C4-2B (cell line): Measurements from ENCODE around the gene KREMEN1.

Experiments
- ZFX ChIP-seq: fragments of 450-650 bp; IDR thresholded peaks from 2 replicates; pipeline ENCODE4 v1.6.1; 2017
- TF ChIP-seq, protein P1 (sequence below): fragments of 450-650 bp; conservative IDR thresholded peaks from 2 replicates; pipeline ENCODE4 v1.5.1; 2017; ENCODE audit warnings: mild to moderate bottlenecking

DNA sequence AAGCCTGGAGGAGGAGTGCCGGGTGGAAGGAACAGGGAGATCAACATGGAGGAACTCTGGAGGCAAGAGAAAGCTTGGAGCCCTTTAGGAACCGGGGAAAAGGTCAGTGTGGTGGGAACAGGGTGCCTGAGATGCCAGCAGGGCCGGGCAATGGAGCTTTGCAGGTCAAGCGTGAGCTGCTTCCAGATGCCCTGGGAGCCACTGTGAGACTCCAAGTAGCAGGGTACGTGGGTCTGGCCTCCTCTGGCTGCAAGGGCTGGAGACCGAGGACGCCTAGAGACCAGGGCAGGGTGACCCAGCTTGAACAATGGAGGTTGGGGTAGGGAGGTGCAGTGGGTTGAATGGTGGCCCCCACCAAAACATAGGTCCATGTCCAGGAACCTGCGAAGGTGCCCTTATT, 117.2 kb downstream of the KREMEN1 start:
- TF ChIP-seq, protein P1, sequence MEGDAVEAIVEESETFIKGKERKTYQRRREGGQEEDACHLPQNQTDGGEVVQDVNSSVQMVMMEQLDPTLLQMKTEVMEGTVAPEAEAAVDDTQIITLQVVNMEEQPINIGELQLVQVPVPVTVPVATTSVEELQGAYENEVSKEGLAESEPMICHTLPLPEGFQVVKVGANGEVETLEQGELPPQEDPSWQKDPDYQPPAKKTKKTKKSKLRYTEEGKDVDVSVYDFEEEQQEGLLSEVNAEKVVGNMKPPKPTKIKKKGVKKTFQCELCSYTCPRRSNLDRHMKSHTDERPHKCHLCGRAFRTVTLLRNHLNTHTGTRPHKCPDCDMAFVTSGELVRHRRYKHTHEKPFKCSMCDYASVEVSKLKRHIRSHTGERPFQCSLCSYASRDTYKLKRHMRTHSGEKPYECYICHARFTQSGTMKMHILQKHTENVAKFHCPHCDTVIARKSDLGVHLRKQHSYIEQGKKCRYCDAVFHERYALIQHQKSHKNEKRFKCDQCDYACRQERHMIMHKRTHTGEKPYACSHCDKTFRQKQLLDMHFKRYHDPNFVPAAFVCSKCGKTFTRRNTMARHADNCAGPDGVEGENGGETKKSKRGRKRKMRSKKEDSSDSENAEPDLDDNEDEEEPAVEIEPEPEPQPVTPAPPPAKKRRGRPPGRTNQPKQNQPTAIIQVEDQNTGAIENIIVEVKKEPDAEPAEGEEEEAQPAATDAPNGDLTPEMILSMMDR = no peak
- no peak for TF ChIP-seq ZFX
